Left cardiac atrium (tissue), 4 donors: ENCODE measurements around the gene LCTL. TPM values are rescaled to one million over a fixed set of nuclear protein-coding genes. Genes with fewer than 3 reads are reported as not detected.
"Not testable (repeated sequence)": the region's sequence is repeated elsewhere in the genome, so short reads cannot be mapped to it uniquely, and the experiment has no call there.

Source experiments
- ATAC-seq, 2 donors: fragments of 200-7000 bp; cut with Tn5 transposase; one replicate each; pipeline ENCODE4 v1.9.1; 2020; ENCODE audit warnings: mild to moderate bottlenecking in 2 of 2, moderate library complexity in 2 of 2
- DNase-seq: peaks from one replicate; pipeline ENCODE4 v3.0.0-alpha.2; 2020
- intact Hi-C, 2 donors: fragments of 100-400 bp; cut with DNase I; formaldehyde crosslinking; loops; one replicate each; pipeline versions ENCODE4 v1.14.1 to v1.15.1; 2022 to 2023
- total RNA-seq, 2 donors: library from RNA; stranded (reverse); fragmentation: NEBNext Ultra II Directional; extraction: Animal tissue kit (Norgen Biotek cat#: 25700); gene quantifications; one replicate each; pipeline ENCODE4 v1.2.1, GENCODE V29; 2021
- donor health status: DM: no; HTN: yes; CAD: no.
- donor health status: DM: no; HTN: yes; CAD: no; lungs with severe emphysema.
- donor health status: DM: yes; HTN: yes; CAD: no.
- donor health status: Dilated cardiomyopathy.

Gene LCTL
- total RNA-seq, 2 donors from 2014 or later = not detected

DNA sequence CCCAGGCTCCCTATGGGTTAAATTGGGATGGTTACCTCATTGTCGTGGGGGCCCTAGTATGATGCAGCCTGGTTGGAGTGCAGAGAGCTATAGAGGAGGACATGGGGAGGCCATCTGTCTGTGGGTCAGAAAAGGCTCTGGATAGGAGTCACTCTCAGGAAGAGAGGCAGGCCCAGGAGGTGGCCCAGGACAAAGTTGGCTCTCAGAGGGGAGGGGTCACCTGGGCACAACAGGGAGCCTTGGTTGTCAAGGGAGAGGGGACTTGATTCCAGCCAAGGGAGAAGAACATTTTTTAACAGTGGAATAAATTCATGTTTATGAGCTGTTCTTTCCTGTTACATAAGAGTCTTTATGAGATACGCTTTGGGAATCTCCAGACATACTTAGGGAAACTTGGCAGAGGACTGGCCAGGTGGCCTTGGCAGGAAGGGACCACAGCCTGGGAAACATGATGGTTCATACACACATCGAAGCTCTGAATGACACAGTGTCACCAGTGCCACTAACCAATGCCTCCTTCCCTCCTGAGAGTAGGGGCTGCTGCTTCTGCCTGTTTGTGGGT lies 27.5 kb upstream of the LCTL start:
- ATAC-seq (no peak), DNase-seq (no peak)
- intact Hi-C loops = no loop called here

- peak; percentile 38 for DNase-seq
- intact Hi-C loops = no loop called here
Observed at GRCh38 chr15:66592505-66593218, 26.9 kb upstream of the LCTL start.

GRCh38 chr15:66591322-66591862 lies 25.6 kb upstream of the LCTL start:
- DNase-seq = no peak
- intact Hi-C loops = no loop called here
- no peak for ATAC-seq

More at GRCh38 chr15:66592505-66593218, 26.9 kb upstream of the LCTL start:
- ATAC-seq = peak in 1 of 2 donors; percentile 49

DNA sequence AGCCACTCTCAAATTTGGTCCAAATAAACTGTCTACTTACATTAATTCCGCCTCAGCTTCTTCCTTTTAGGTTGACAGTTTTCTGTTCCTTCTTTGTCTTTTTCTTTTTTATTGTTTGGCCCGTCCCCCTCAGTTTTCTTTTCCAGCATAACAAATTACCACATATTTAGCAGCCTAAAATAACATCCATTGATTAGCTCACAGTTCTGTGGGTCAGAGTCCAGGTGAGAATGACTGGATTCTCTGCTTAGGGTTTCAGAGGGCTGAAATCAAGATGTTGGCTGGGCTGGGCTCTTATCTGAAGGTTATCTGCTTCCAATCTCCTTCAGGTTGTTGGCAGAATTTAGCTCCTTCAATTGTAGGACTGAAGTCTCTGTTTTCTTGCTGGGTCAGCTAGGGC lies 24.6 kb upstream of the LCTL start:
- ATAC-seq = no peak
- intact Hi-C loops = no loop called here
- DNase-seq = no peak

DNA sequence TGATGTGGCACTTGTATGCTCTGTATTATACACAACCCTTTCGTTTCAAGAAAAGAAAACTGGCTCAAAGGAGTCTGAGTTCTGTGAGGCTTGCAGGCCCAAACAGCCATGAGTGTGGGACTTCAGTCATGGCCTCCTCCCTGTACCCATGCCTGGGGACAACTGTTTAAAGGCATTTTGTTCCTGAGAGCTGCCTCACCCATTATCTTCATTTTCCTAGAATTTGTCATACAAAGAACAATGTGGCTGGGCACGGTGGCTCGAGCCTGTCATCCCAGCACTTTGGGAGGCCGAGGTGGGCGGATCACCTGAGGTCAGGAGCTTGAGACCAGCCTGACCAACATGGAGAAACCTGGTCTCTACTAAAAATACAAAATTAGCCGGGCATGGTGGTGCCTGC lies 23.6 kb upstream of the LCTL start:
- ATAC-seq, intact Hi-C loops, DNase-seq: not testable (repeated sequence)

GRCh38 chr15:66588971-66589370 lies 23.2 kb upstream of the LCTL start:
- intact Hi-C loops = no loop called here
- DNase-seq (no peak), ATAC-seq (no peak)

DNA sequence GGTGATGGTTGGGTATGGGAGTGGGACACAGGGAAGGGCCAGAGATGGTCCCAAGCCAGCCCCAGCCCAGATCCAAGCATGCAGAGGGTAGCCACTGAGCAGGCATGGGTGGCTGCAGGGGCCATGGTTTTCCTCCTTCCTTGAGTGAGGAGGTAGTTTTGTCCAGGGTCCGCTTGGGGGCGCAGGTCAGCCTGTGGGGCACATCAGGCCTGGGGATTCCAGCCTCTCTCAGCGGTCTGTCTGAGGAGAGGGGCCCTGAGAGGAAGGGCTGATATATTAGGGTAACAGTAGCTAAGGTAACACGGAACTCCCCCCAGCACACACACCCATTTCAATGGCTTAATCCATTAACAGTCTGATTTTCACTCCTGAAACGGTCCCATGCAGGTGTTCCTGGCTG lies 22.7 kb upstream of the LCTL start:
- no peak for DNase-seq
- intact Hi-C loops = no loop called here
- no peak for ATAC-seq

DNA sequence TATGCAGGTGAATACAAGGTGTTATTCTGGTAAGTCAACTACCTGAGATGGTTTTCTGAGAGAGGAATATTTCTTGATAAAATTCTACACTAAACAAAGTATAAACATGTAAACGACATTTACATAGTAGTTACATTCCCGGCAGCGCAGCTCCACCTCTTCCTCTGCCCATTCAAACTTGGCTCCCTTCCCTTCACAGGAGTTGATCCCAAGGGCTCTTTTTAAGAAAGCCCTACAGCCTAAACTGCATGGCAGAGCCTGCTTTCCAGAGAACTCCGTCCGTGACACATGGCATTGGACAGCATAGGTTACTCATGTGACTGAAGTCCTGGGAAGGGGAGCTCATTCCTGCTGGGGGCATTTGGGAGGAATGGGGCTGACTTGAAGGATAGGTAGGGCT lies 22.0 kb upstream of the LCTL start:
- intact Hi-C loops = no loop called here
- ATAC-seq (no peak), DNase-seq (no peak)

GRCh38 chr15:66587020-66587419 lies 21.2 kb upstream of the LCTL start:
- no peak for DNase-seq

GRCh38 chr15:66586155-66586976 lies 20.6 kb upstream of the LCTL start:
- no peak for ATAC-seq
- DNase-seq = no peak
- intact Hi-C loops = no loop called here

More at GRCh38 chr15:66587020-66587419, 21.2 kb upstream of the LCTL start:
- no peak for ATAC-seq
- intact Hi-C loops = no loop called here

- no peak for DNase-seq
- ATAC-seq = peak in 1 of 2 donors; percentile 67
- intact Hi-C loops = no loop called here
Observed at GRCh38 chr15:66581972-66582537, 16.3 kb upstream of the LCTL start.

GRCh38 chr15:66580643-66581042 lies 14.8 kb upstream of the LCTL start:
- peak; percentile 61 for DNase-seq
- intact Hi-C loops = no loop called here
- peak; percentile 59 to 80 for ATAC-seq

DNA sequence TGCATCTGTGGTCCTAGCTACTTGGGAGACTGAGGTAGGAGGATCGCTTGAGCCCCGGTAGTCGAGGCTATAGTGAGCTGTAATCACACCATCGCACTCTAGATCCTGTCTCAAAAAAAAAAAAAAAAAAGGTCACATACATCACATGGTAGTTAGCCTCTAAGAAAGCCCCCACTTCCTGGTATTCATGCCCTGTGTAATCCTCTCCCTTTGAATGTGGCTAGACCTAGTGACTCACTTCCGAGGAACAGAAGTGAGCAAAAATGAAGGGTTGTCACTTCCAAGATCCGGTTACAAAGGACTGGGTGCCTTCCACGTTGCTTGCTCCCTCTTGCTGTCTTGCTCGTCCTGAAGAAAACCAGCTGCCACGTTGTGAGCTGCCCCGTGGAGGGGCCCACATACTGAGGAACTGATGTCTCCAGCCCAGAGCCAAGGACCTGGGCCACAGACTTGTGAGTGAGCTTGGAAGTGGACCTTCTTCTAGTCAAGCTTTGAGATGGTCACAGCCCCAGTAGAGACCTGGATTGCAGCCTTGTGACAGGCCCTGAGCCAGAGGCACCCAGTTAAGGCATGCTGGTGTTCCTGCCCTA lies 12.6 kb upstream of the LCTL start:
- intact Hi-C loops = no loop called here
- no peak for ATAC-seq

GRCh38 chr15:66574596-66574950 lies 8.8 kb upstream of the LCTL start:
- DNase-seq (no peak), ATAC-seq (peak; percentile 11 to 20)
- intact Hi-C loops = no loop called here

More for the DNA sequence above, 12.6 kb upstream of the LCTL start:
- no peak for DNase-seq

- peak; percentile 84 to 87 for ATAC-seq
- intact Hi-C loops = no loop called here
- no peak for DNase-seq
Observed at GRCh38 chr15:66573719-66574595, 8.2 kb upstream of the LCTL start.

DNA sequence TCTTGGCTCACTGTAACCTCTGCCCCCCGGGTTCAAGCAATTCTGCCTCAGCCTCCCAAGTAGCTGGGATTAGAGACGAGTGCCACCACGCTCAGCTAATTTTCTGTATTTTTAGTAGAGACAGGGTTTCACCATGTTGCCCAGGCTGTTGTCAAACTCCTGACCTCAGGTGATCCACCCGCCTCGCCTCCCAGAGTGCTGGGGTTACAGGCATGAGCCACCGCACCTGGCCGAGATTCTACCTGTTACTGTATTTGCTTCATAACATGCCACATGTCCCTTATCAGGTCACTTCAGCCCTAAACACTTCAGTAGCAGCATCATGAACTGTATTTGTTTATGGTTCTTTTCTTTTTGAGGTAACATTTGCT lies 7.5 kb upstream of the LCTL start:
- intact Hi-C loops = no loop called here
- no peak for ATAC-seq
- no peak for DNase-seq

- ATAC-seq (no peak), DNase-seq (no peak)
- intact Hi-C loops = no loop called here
Observed at GRCh38 chr15:66572146-66572545, 6.3 kb upstream of the LCTL start.

DNA sequence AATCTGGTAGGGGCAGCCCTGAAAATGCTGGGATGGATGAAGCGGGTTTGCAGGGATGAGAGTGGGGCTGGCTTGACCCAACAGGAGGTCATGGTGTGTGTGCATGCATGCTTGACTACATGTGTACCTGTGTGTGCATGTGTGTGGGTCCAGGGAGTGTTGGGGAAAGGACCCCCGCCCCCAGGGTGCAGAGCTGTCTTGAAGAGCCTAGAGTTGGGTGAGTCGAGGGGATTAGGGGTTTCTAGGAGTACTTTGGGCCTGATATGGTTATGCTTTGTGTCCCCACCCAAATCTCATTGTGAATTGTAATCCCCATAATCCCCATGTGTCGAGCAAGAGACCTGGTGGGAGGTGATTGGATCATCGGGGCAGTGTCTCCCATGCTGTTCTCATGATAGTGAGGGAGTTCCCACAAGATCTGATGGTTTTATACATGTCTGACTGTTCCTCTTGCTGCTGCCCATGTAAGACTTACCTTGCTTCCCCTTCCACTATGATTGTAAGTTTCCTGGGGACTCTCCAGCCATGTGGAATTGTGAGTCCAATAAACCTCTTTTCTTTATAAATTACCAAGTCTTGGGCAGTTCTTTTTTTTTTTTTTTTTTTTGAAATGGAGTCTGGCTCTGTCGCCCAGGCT lies 5.2 kb upstream of the LCTL start:
- ATAC-seq = no peak
- intact Hi-C loops = no loop called here
- no peak for DNase-seq
